ENCODE data around the gene P2RY1.
"Not testable (repeated sequence)": the region's sequence is repeated elsewhere in the genome, so short reads cannot be mapped to it uniquely, and the experiment has no call there.

P2RY1 gene

DNA sequence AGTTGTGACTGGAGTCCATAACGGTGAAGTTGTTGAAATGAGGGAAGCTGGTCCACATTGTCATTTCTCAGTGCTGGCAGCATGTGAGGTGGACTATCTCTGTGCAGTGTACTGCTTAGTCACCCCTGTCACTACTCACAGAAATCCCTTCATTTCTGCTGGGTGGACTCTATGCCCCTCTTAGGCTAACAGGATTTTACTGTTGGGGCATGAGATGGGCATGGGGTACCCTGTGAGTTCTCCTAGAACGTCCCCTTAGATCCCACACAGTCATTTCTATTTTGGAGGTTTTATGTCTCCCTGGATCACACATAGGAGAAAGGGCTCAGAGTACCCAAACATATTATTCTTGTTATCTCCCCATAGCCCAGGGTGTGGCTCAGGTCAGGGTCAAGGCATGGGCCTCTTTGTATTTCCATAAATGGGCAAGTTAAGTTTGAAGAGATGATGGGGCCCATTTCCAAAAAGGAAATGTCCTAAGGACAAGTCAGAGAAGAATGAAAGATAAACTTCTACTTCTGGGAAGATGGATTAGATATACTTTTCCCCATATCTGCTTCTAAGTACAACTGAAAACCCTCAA, 15.2 kb downstream of the P2RY1 start:
- H3K9me3 ChIP-seq (ENCODE audit: insufficient read depth, low read length): peaks cover 43% of the 10 kb centered on the region
- no peak overlapping the region for H3K4me3 ChIP-seq (ENCODE audit: insufficient read length, low read depth)
- TF ChIP-seq ZNF274 (IDR thresholded peaks at IDR 0.05; ENCODE audit: low read depth, low read length) (no peak), SUZ12 (IDR thresholded peaks at IDR 0.05; ENCODE audit: extremely low read depth, insufficient read depth, insufficient read length) (no peak), YY1 (IDR thresholded peaks at IDR 0.05; ENCODE audit: insufficient read depth, insufficient read length) (no peak)
- no peak overlapping the region for H3K9ac ChIP-seq (ENCODE audit: insufficient read length, low read depth)
- H3K4me1 ChIP-seq (ENCODE audit: insufficient read depth, insufficient read length): no peaks in the 10 kb centered on the region
- no peak for DNase-seq (ENCODE audit: low read depth, low spot score)
- H3K27me3 ChIP-seq (ENCODE audit: insufficient read depth, insufficient read length): no peaks in the 10 kb centered on the region
- H3K36me3 ChIP-seq (ENCODE audit: insufficient read depth, insufficient read length, low read length): no peaks in the 10 kb centered on the region

DNA sequence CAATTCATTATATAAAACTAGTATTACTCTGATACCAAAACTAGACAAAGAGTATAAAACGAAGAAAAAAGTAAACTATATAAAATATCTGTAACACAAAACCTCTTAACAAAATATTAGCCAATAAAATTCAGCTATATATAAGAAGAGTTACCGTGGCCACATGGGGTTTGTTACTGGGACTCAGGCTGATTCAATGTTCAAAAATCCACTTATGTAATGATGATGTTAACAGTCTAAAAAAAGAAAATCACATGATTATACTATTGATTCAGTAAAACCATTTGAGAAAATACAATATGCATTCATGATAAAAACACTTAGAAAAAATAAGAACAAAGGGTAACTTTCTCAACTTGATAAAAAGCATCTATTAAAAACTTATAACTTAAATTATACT, 18.3 kb downstream of the P2RY1 start:
- no peak overlapping the region for H3K9ac ChIP-seq (ENCODE audit: insufficient read length, low read depth)
- H3K27me3 ChIP-seq (ENCODE audit: insufficient read depth, insufficient read length): no peaks in the 10 kb centered on the region
- no peak for DNase-seq (ENCODE audit: low read depth, low spot score)
- no peaks in the 10 kb centered on the region for H3K4me1 ChIP-seq (ENCODE audit: insufficient read depth, insufficient read length)
- peaks cover 13% of the 10 kb centered on the region for H3K9me3 ChIP-seq (ENCODE audit: insufficient read depth, low read length)
- H3K4me3 ChIP-seq (ENCODE audit: insufficient read length, low read depth): no peak overlapping the region
- TF ChIP-seq SUZ12 (IDR thresholded peaks at IDR 0.05; ENCODE audit: extremely low read depth, insufficient read depth, insufficient read length) (no peak), ZNF274 (IDR thresholded peaks at IDR 0.05; ENCODE audit: low read depth, low read length) (no peak), YY1 (IDR thresholded peaks at IDR 0.05; ENCODE audit: insufficient read depth, insufficient read length) (no peak)
- H3K36me3 ChIP-seq (ENCODE audit: insufficient read depth, insufficient read length, low read length): no peaks in the 10 kb centered on the region

DNA sequence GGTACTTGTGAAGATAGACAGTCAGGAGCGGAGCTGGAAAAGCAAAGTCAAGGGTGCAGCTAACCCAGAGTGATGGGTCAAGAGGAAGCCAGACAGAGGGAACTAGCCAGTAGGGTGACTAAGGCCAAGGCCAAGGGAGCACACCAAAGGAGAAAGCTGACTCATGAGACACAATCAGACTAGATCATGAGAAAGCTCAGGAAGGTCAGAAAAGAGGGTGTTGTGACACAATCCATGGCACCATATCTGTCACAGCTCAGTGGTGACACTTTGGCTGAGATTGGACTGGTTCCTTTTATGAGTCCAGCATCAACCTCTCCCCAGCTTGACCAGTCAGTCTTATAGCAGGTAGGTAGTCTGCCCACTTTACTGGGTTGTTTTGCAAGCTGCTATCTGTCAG, 22.2 kb downstream of the P2RY1 start:
- H3K36me3 ChIP-seq (ENCODE audit: insufficient read depth, insufficient read length, low read length): no peaks in the 10 kb centered on the region
- DNase-seq (ENCODE audit: low read depth, low spot score): no peak
- H3K27me3 ChIP-seq (ENCODE audit: insufficient read depth, insufficient read length): no peaks in the 10 kb centered on the region
- H3K9ac ChIP-seq (ENCODE audit: insufficient read length, low read depth): no peak overlapping the region
- no peaks in the 10 kb centered on the region; the same call in 1 of the 2 replicates for H3K9me3 ChIP-seq (ENCODE audit: insufficient read depth, low read length)
- no peak overlapping the region for H3K4me3 ChIP-seq (ENCODE audit: insufficient read length, low read depth)
- TF ChIP-seq ZNF274 (IDR thresholded peaks at IDR 0.05; ENCODE audit: low read depth, low read length): no peak
- no peak for TF ChIP-seq SUZ12 (IDR thresholded peaks at IDR 0.05; ENCODE audit: extremely low read depth, insufficient read depth, insufficient read length)
- TF ChIP-seq YY1 (IDR thresholded peaks at IDR 0.05; ENCODE audit: insufficient read depth, insufficient read length): no peak
- no peaks in the 10 kb centered on the region for H3K4me1 ChIP-seq (ENCODE audit: insufficient read depth, insufficient read length)

DNA sequence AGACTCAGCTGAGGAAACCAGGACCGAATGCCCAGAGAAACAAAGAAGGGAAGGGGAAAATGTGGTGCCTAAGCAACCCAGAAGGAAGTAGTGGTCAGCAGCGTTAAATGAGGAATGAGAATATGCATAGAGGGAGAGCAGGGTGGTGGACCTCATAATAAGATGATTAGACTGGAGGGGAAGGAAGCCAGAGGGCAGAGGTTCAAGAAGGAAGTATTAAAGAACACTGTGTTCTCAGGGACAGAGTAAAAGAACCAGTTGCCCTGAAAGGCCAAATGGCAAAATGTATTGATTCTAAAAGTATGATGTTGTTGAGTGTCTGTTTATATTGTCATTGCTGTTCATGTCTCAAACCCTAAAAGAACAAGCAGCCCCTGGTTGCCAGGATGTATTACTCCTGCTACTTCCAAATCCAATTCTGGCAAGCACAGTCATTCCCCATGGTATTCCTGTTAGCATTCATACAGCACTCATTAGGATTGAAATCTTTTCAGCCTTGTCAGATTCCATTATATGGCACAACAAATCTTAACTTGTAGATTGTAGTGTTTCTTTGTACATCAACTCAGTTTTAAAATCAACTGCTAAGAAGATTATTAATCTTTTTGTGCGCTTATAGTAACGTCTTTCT, 23.4 kb downstream of the P2RY1 start:
- Histone ChIP-seq H3K27me3 (ENCODE audit: insufficient read depth, insufficient read length) (no peaks in the 10 kb centered on the region), H3K36me3 (ENCODE audit: insufficient read depth, insufficient read length, low read length) (no peaks in the 10 kb centered on the region), H3K9me3 (ENCODE audit: insufficient read depth, low read length) (no peaks in the 10 kb centered on the region), H3K9ac (ENCODE audit: insufficient read length, low read depth) (no peak overlapping the region), H3K4me3 (ENCODE audit: insufficient read length, low read depth) (no peak overlapping the region), H3K4me1 (ENCODE audit: insufficient read depth, insufficient read length) (no peaks in the 10 kb centered on the region)
- TF ChIP-seq SUZ12 (IDR thresholded peaks at IDR 0.05; ENCODE audit: extremely low read depth, insufficient read depth, insufficient read length) (no peak), YY1 (IDR thresholded peaks at IDR 0.05; ENCODE audit: insufficient read depth, insufficient read length) (no peak), ZNF274 (IDR thresholded peaks at IDR 0.05; ENCODE audit: low read depth, low read length) (no peak)
- no peak for DNase-seq (ENCODE audit: low read depth, low spot score)

DNA sequence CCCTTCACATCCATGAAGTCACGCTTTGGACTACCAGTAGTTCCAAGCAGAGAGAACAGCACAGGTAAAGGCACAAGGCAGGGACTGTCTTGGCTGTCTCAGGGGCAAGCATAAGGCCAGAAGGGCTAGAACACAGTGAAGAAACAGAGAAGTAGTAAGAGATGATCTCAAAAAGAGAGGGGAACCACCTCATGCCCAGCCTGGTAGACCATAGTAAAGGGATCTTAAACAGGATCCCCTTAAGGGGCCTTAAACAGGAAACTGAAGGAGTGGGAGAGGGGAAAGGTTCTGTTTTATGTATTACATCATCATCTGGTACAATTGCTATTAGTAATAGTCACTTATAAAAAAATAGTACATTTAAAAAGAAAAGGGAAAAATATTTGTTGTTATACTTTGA, 25.8 kb downstream of the P2RY1 start:
- no peak for TF ChIP-seq ZNF274 (IDR thresholded peaks at IDR 0.05; ENCODE audit: low read depth, low read length)
- no peak for TF ChIP-seq SUZ12 (IDR thresholded peaks at IDR 0.05; ENCODE audit: extremely low read depth, insufficient read depth, insufficient read length)
- TF ChIP-seq YY1 (IDR thresholded peaks at IDR 0.05; ENCODE audit: insufficient read depth, insufficient read length): no peak
- no peaks in the 10 kb centered on the region for H3K36me3 ChIP-seq (ENCODE audit: insufficient read depth, insufficient read length, low read length)
- no peak for DNase-seq (ENCODE audit: low read depth, low spot score)
- H3K27me3 ChIP-seq (ENCODE audit: insufficient read depth, insufficient read length): no peaks in the 10 kb centered on the region
- H3K4me1 ChIP-seq (ENCODE audit: insufficient read depth, insufficient read length): no peaks in the 10 kb centered on the region
- H3K9ac ChIP-seq (ENCODE audit: insufficient read length, low read depth): no peak overlapping the region
- H3K4me3 ChIP-seq (ENCODE audit: insufficient read length, low read depth): no peak overlapping the region
- H3K9me3 ChIP-seq (ENCODE audit: insufficient read depth, low read length): no peaks in the 10 kb centered on the region

DNA sequence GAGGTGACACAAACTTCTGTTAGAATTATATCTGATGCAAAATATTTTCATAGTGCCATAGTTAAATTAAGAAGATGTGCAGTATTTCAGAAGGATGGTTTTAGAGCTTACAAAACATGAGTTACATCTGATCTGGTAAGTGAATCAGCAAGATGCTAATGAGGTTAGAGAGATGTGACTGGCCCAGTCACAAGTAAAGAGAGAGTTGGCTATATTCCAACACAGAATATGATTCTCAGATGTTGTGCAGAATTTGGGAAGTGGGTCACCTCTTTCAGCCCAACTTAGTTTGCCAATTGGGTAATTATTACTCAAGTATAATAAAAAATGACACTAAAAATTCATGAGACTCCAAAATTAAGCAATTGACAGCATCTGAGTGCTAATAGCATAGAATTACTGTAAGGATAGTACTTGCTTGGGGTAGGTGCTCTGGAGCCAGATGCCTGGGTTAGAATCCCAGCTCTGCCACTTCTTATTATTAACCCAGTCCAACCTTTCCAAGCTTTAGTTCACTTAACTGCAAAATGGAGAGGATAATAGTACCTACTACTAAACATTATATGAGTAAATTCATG, 30.8 kb downstream of the P2RY1 start:
- no peaks in the 10 kb centered on the region for H3K27me3 ChIP-seq (ENCODE audit: insufficient read depth, insufficient read length)
- TF ChIP-seq ZNF274 (IDR thresholded peaks at IDR 0.05; ENCODE audit: low read depth, low read length) (no peak), SUZ12 (IDR thresholded peaks at IDR 0.05; ENCODE audit: extremely low read depth, insufficient read depth, insufficient read length) (no peak), YY1 (IDR thresholded peaks at IDR 0.05; ENCODE audit: insufficient read depth, insufficient read length) (no peak)
- no peak for DNase-seq (ENCODE audit: low read depth, low spot score)
- no peaks in the 10 kb centered on the region for H3K9me3 ChIP-seq (ENCODE audit: insufficient read depth, low read length)
- no peaks in the 10 kb centered on the region for H3K36me3 ChIP-seq (ENCODE audit: insufficient read depth, insufficient read length, low read length)
- no peak overlapping the region for H3K9ac ChIP-seq (ENCODE audit: insufficient read length, low read depth)
- H3K4me3 ChIP-seq (ENCODE audit: insufficient read length, low read depth): no peak overlapping the region
- no peaks in the 10 kb centered on the region for H3K4me1 ChIP-seq (ENCODE audit: insufficient read depth, insufficient read length)

DNA sequence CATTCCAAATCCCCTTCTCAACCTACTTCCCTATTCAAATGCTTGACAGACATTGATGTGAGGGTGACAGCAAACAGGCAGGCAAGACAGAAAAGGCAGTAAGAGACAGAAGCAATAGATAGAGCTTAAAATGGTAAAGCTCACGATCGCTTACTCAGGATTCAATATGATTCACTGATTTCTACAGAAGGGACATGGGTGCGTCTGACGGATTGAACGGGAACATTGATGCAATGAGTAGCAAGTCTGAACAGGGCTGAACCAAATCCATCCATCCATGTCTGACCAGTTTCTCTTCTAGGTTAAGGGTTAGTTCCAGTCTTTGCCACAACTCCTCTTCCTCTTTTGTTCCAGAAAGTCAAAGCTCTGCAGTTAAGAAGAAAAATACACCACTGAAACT, 35.1 kb downstream of the P2RY1 start:
- TF ChIP-seq SUZ12 (IDR thresholded peaks at IDR 0.05; ENCODE audit: extremely low read depth, insufficient read depth, insufficient read length): no peak
- Histone ChIP-seq H3K36me3 (ENCODE audit: insufficient read depth, insufficient read length, low read length) (no peaks in the 10 kb centered on the region), H3K27me3 (ENCODE audit: insufficient read depth, insufficient read length) (no peaks in the 10 kb centered on the region), H3K9ac (ENCODE audit: insufficient read length, low read depth) (no peak overlapping the region), H3K9me3 (ENCODE audit: insufficient read depth, low read length) (peaks cover 8% of the 10 kb centered on the region; the same call in 1 of the 2 replicates), H3K4me1 (ENCODE audit: insufficient read depth, insufficient read length) (no peaks in the 10 kb centered on the region), H3K4me3 (ENCODE audit: insufficient read length, low read depth) (no peak overlapping the region)
- DNase-seq (ENCODE audit: low read depth, low spot score): no peak

DNA sequence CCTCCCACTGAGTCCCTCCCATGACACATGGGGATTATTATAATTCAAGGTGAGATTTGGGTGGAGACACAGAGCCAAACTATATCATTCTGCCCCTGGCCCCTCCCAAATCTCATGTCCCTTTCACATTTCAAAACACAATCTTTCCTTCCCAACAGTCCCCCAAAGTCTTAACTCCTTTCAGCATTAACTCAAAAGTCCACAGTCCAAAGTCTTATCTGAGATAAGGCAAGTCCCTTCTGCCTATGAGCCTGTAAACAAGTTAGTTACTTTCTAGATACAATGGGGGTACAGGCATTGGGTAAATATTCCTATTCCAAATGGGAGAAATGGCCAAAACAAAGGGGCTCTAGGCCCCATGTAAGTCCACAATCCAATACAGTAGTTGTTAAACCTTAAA, 38.4 kb downstream of the P2RY1 start:
- DNase-seq (ENCODE audit: low read depth, low spot score); H3K9ac ChIP-seq (ENCODE audit: insufficient read length, low read depth); H3K4me3 ChIP-seq (ENCODE audit: insufficient read length, low read depth); H3K36me3 ChIP-seq (ENCODE audit: insufficient read depth, insufficient read length, low read length); H3K4me1 ChIP-seq (ENCODE audit: insufficient read depth, insufficient read length); H3K27me3 ChIP-seq (ENCODE audit: insufficient read depth, insufficient read length); H3K9me3 ChIP-seq (ENCODE audit: insufficient read depth, low read length): not testable (repeated sequence)

All from NT2/D1 (cell line).